Peyer's patch (tissue), 4 donors: Measurements from ENCODE around the gene ARHGEF18.

Experiments
- POLR2A ChIP-seq, 2 donors: fragments of 450-650 bp; IDR thresholded peaks; one replicate each; pipeline ENCODE4 v1.5.1; 2017; ENCODE audit warnings: antibody characterized with exemption in 2 of 2, mild to moderate bottlenecking in 2 of 2, moderate library complexity in 2 of 2
- TF ChIP-seq, protein P1 (sequence below), 6 experiments: fragments of 450-650 bp in 4 of 6; fragments of 200-600 bp in 2 of 6; sonication (generic) in 1 of 6; IDR thresholded peaks; one replicate each; pipeline ENCODE4 v1.5.1; 2017 to 2019; ENCODE audit warnings: antibody characterized with exemption in 6 of 6, mild to moderate bottlenecking in 3 of 6, moderate library complexity in 1 of 6

DNA sequence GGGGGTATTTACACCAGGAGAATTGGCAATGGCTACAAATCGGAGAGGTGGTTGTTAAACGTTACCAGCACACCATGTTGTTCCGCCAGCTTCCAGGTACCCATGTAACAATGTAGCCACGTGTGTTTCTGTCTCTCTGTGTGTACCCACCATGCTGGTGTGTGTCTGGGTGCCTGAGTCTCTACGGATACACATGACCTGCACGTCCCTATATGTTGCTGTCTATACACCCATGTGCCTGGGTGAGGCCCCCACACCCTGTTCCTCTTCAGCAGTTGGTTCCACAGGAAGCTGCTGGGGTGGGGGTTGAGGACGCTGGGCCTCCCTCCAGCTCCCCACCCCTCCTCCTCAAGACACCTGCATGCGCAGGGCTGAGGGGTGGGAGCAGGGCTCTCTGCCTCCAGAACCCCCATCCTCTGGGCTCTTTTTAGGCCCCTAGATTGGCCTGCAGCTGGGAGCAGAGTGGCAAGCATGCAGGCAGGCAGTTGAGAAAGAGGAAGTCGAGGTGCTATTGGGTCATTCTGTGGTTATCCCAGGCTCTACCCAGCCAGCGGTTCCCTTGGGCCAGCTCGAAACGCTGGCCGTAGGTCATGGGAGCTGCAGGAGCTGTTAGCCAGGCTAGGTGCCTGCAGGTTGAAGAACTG, at the start of gene ARHGEF18:
- TF ChIP-seq, protein P1, sequence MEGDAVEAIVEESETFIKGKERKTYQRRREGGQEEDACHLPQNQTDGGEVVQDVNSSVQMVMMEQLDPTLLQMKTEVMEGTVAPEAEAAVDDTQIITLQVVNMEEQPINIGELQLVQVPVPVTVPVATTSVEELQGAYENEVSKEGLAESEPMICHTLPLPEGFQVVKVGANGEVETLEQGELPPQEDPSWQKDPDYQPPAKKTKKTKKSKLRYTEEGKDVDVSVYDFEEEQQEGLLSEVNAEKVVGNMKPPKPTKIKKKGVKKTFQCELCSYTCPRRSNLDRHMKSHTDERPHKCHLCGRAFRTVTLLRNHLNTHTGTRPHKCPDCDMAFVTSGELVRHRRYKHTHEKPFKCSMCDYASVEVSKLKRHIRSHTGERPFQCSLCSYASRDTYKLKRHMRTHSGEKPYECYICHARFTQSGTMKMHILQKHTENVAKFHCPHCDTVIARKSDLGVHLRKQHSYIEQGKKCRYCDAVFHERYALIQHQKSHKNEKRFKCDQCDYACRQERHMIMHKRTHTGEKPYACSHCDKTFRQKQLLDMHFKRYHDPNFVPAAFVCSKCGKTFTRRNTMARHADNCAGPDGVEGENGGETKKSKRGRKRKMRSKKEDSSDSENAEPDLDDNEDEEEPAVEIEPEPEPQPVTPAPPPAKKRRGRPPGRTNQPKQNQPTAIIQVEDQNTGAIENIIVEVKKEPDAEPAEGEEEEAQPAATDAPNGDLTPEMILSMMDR (IDR thresholded peaks at IDR 0.05), result no peak
- TF ChIP-seq POLR2A (IDR thresholded peaks at IDR 0.05), result no peak
